ENCODE measurements around the gene VSIR.

VSIR gene

DNA sequence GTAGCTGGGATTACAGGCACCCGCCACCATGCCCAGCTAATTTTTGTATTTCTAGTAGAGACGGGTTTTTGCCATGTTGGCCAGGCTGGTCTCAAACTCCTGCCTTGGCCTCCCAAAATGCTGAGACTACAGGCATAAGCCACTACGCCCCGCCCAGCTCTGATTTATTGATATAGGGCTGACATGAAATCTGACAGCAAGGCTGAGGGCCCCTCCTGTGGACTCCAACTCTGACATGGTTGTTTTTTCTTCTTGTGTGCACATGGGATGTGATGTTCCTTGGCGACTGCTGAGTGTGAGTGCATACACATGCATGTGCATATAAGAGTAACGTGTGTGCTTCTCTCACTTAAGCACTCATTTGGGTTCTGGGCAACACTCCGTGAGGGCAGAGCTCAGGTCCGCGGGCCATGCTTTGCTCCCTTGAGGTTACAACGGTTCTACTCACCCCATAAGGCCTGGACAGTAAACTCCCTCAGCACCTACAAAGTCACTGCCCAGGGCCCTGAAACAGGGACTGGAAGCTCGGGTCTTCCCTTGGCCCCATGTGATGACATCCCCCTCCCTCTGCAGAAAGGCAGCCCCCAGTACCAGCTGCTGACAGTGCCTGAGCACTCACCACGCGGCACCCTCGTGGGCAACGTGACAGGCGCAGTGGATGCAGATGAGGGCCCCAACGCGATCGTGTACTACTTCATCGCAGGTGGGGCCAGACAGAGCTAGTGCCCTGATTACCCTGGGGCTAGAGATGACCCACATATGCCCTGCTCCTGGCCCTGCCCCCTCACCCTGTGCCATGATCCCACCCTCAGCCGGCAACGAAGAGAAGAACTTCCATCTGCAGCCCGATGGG is 33.6 kb upstream of the VSIR start:
- no peak for DNase-seq

DNA sequence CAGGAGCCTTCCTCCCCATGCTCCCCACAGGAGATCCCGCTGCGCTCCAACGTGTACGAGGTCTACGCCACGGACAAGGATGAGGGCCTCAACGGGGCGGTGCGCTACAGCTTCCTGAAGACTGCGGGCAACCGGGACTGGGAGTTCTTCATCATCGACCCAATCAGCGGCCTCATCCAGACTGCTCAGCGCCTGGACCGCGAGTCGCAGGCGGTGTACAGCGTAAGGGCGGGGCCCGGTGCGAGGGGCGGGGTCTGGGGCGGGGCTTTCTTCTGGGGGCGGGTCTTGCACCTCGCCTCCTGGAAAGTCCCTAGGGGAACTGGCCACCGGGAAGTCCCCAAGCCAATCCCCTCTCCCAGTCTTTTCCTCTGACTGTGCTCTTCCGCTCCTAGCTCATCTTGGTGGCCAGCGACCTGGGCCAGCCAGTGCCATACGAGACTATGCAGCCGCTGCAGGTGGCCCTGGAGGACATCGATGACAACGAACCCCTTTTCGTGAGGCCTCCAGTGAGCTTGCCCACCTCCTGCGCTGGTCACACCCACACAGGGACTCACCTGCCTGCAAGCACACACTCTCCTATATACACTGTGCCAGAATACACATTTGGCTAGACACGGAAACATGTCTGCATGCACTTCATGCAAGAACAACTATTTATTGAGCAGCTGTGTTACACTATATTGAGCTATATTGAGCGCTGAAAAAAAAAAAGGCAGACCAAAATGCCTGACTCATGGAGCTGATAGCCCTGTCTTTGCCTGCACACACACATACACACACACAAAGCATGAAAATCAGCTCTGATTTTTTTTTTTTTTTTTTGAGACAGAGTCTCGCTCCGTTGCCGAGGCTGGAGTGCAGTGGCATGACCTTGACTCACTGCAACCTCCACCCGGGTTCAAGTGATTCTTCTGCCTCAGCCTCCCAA is 32.7 kb upstream of the VSIR start:
- DNase-seq, result no peak

DNA sequence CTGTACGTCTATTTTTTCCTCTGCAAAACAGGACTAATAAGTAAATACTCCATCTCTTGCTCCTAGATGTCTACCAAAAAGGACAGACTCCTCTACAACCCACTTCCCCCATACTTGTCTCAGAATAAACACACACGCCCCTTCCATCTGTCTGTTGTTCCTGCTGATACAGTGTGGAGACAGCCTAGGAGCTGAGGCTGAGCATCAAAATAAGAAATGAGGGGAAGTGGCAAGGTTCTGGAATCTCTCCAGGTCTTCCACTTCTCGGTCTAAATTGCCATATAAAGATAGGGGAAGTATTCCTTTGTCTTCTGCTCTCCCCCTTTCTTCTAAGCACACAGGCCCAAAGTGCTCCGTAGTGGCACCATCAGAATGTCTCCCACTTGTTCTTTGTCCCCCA is 30.8 kb upstream of the VSIR start:
- DNase-seq, result no peak

DNA sequence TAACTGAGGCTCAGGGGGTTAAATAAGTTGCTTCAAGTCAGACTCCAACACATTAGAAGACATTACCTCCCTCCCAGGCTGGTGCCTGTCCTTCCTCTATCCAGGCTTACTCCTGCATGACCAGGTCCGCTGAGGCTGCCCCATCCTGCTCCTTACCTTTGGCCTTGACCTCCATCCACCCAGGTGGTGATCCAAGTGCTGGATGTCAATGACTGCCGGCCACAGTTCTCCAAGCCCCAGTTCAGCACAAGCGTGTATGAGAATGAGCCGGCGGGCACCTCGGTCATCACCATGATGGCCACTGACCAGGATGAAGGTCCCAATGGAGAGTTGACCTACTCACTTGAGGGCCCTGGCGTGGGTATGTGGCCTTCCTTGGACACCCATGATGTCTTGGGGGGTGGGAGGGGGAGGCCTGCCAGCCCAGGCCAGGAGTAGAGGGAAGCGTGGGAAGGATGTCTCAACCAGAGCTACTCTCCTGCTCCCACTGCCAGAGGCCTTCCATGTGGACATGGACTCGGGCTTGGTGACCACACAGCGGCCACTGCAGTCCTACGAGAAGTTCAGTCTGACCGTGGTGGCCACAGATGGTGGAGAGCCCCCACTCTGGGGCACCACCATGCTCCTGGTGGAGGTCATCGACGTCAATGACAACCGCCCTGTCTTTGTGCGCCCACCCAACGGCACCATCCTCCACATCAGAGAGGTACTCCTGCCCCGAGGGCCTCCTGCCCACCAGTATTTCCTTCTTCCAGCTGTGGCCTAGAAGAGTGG is 29.6 kb upstream of the VSIR start:
- DNase-seq, result no peak

DNA sequence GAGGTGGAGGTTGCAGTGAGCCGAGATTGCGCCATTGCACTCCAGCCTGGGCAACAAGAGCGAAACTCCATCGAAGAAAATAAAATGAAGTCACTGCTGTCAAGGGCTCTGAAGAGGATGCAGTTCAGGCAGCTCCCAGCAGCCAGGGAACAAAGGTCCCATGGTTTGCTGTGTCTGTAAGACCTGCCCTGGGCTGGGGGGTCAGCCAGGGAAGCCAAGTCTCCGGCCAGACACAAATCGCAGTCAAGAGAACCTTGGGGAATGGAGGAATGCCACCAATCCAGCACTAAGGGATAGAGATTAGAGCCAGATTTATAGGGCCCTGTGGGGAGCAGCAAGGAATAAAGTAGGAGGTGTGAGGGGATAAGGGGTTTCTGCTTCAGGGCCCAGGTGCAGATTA is 28.9 kb upstream of the VSIR start:
- DNase-seq, result no peak

DNA sequence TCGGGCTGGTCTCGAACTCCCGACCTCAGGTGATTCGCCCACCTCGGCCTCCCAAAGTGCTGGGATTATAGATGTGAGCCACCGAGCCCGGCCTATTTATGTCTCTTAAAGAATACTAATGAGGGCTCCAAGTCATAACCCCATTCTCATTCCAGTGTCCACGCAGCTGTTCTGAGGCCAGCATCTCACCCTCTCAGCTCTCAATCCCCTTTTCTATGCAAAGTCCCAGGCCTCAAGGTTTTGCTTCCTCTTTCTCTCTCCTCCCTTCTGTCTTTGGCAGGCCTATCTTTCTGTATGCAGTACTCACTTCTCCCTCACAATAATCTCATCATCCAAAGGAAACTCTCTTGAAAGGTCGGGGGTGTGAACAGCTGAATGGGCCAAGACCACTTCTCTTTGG is 28.0 kb upstream of the VSIR start:
- no peak for DNase-seq

DNA sequence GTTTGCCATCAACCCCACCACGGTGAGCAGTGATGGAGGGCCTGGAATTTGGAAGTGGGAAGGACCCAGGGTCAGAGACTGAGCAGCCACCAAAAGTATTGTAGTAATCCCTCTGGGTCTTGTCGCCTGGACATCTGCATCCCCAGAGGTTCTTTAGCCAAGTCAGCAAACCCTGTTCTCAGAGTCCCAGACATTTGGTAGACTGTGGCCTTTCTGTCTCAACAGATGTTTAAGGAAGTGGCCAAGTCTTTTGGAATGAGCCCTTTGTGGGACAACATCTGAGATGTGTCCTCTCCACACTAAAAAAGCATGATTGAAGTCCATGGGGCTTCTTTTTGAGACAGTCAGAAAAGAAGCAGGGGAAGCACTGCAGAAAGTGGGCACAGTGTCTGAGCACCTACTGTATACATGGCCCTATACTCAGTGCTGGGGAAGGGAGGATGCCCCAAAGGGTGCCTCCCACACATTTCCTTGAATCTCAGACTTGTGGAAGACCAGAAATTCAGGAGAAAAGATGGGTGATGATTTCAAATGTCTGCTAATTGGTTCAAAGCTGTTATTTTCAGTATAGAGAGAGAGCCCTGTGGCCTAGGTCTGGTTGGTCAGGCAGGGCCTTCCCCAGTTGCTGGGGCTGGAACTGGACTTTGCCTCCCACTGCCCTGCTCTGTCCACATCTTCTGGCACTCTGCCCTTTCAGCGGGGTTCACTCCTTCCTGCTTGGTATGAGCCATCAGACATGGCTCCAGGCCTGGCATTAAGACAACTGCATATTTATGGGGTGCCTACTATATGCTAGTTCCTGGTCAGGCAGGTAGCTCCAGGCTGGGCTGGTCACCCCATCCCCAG is 26.5 kb upstream of the VSIR start:
- DNase-seq, result no peak

DNA sequence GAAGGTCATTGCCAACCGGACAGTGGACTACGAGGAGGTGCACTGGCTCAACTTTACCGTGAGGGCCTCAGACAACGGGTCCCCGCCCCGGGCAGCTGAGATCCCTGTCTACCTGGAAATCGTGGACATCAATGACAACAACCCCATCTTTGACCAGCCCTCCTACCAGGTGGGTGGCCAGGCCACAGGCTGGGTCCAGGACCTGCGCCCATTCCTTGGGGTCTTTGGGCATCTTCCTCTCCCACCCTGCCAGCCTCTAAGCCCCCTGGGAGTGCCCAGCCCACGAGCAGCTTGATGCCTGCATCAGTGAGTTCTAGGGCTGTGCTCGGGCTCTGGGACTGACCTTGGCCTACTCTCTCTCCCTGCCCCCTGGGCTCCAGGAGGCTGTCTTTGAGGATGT is 25.8 kb upstream of the VSIR start:
- DNase-seq, result no peak

DNA sequence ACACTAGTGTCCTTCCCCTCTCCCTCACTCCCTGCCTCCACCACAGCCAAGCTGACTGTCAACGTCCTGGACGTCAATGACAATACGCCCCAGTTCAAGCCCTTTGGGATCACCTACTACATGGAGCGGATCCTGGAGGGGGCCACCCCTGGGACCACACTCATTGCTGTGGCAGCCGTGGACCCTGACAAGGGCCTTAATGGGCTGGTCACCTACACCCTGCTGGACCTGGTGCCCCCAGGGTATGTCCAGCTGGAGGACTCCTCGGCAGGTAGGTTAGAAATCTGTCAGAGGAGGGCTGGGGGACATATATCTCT is 24.9 kb upstream of the VSIR start:
- DNase-seq, result no peak

DNA sequence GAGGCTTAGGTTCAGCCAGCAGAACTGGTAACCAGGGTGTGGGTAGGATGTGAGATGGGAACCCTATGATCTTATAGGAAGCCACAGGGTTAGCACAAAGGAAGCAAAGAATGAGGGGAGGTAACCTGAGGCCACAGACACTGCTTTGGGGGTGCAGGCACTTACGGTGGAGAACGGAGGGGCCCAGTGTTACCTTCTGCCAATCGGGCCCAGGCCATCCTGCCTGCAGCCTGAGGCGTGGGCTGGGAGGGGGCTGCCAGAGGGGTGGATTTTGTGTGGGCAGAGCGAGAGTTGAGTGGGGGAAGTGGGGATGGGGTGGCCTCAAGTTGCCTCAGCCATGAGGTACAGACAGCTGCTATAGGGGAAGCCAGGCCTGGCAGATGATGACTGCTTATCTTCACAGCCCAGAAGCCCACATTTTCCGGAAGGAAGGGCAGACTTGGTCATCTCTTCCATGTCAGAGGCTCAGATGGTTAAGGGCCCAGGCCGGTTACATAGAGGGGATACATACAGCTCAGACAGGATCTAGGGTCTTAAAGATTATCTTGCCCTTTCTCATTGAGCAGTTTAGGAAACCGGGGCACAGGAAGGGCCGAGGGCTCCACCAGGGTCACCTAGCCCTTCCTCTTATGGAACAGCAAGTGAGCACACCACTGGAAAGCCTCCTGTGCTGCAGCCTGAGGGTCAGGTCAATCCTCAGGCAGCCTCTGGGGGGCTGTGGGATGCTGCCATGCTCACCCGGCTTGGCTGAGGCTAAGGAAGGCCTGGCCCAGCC is 24.4 kb upstream of the VSIR start:
- DNase-seq, result no peak

DNA sequence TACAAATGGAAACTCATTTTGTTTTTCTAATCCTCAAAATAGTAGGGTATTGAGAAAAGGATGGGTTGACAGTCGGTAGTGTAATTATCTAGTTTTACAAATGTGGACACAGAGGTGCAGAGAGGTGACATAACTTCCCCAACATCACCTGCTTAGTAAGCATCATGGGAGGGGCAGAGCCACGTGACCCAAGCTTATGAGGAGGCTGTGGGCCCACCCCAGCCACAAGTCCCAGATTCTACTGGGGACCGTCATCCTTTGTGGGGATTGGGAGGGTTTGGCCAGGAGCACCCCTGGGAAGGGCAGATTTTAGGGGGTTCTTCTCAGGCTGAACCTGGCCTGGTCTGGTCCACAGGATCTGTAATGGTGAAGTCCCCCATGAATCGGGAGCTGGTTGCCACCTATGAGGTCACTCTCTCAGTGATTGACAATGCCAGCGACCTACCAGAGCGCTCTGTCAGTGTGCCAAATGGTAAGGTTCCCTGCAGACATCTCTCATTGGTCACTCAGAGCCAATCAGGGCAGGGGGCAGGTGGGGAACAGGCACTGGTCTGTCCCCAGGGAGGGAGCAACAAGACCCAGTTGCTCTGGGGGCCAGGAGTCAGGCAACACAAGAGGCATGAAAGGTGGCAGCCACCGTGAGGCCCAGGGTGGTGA is 23.6 kb upstream of the VSIR start:
- no peak for DNase-seq

DNA sequence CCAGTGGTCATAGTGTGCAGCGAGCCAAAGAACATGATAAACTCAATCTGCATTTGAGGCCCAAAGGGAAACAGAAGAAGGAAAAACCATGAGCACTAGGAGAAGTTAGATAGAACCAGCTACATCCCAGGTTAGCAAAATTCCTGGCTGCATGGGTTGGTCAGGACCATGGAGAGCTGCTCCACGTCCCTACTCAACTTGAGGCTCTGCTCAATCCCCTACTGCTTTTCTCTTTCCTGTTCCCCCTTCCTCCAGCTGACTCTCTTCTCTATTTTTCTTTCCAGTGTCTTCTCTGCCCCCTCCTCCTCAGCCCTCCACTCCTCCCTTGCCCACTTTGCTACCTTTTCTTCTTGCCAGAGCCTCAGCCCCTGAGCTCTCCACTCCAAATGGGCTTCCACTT is 21.9 kb upstream of the VSIR start:
- no peak for DNase-seq

DNA sequence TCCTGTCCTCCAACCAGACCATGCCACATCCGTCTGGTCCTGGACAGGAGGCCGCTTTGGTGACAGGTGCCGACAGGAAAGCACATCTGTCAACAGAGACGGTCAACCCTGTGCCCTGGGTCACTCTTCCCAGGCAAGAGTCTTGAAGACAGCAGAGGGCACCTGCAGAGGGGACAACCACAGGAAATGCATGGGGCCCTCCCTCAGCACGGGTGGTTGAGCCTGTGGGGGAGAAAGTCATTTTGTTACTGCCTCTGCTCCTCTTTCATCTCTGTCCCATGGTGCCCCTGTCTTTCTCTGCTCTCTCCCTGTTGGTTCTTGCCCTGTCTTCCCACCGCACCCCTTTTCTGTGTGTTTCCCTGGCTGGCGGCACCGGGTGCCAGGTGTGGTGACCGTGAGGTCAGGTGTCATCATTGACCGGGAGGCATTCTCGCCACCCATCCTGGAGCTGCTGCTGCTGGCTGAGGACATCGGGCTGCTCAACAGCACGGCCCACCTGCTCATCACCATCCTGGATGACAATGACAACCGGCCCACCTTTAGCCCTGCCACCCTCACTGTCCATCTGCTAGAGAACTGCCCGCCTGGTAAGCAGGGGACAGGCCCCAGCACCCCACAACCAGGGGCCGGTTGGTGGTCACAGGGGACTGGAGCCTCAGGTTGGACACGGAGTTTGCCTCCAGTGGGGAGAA is 17.6 kb upstream of the VSIR start:
- DNase-seq, result no peak

DNA sequence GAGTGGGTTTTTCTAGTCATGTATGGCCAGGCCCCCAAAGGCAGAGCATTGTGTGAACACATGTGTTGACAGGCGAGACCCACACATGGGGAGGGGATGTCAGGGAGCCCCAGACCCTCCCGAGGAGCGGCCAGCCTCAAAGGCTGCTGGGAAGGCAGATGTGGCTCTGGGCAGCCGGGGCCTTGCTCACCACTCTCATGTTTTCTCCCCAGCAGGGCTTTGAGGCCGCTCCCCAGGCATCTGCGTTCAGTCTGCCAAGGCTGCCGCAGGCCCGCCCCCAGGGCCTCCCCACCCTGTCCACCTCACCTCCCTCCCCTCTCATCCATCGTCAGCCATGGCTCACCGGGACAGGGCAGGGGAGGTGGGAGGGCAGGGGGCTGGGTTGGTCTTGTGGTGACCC is 16.6 kb upstream of the VSIR start:
- DNase-seq, result no peak

DNA sequence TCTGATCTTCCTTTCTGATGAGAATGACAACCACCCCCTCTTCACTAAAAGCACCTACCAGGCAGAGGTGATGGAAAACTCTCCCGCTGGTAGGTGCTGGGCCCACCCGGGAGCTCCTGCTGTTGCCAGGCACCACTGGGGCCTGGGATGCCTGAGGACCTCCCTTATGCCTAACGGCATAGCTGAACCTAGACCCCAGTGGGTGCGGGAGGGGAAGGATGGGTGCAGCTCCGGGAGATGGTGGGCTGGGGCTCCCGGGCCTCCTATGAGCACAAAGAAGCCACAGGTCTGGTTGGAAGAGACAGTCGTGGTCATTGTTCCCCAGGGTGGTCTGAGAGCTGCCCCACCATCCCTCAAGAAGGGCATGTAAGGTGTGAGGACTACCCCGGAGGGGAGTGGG is 15.6 kb upstream of the VSIR start:
- no peak for DNase-seq

DNA sequence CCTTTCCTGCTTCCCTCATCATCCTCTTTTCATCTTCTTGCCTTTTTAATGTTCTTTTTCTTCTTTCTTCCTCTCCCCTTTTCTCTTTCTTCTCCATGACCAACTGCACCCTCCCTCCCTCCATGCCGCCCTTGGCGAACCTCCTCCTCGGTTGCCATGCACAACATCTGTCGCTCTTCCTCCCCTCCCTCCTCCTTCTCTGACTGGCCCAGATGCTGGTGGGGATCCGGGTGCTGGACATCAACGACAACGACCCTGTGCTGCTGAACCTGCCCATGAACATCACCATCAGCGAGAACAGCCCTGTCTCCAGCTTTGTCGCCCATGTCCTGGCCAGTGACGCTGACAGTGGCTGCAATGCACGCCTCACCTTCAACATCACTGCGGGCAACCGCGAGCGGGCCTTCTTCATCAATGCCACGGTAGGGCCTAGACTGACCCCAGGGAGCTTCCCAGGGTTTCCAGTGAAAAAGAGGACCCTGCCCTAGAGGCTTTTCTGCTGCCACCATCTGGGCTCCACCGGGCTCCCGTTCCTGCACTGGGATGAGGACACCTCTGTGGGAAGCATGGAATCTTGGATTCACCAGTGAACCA is 11.5 kb upstream of the VSIR start:
- DNase-seq, result no peak

DNA sequence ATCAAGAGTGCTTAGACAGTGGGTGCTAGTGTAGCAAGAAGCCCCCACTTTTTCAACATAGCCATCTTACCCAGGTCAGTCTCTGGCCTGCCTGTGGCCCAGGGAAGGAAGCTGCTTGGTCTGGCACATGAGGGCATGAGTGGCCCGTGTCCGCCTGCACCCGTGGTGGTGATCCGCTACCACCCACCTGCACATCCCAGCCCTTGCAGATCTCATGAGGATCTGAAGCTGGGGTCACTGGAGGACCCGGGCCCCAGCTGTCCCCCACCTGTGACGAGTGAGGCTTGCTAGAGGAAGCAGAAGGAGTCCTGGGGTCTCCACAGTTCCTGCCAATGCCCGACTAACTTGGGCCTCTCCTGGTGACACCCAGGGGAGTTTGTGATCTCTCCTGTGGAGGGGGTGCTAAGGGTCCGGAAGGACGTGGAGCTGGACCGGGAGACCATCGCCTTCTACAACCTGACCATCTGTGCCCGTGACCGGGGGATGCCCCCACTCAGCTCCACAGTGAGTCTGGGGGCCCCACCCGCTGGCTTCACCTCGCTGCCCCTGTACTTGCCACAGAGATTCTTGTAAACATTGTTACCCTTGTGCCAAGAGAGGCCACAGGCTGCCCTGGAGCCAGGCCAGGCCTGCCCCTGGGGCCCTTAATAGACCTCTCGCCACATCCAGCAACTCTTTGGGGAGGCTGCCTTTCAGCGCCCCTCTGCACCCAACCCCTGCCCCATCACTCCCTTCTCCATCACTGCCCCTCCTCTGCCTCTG is 10.8 kb upstream of the VSIR start:
- DNase-seq, result no peak

DNA sequence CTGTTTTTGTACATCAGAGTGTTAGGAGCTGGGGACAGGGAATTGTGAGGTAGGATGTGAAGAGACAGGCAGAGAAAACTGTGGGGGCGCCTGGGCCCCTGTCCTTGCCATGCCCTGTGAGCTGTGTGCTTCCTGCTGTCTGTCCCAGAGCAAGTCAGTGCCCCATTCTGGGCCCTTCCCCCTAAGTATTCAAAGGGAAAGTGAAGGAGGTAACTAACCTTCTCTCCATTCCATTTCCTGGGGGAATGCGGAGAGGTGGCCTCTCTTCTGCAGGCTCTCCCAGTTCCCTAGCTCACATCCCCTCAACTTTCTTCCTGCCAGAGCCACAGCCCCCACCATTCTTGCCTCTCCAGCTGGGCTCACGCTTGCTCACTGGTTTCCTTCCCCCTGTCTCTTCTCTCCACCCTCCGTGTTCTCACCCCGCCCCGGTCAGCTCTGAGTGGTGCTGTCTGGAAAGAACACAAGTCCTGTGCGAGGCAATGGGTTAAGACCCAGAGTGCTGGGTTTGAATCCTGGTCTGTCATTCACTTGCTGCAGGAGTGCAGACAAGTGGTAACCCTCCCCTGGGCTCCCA is 9.7 kb upstream of the VSIR start:
- DNase-seq, result no peak
